ENCODE measurements around the gene SAMD3.

Gene SAMD3

DNA sequence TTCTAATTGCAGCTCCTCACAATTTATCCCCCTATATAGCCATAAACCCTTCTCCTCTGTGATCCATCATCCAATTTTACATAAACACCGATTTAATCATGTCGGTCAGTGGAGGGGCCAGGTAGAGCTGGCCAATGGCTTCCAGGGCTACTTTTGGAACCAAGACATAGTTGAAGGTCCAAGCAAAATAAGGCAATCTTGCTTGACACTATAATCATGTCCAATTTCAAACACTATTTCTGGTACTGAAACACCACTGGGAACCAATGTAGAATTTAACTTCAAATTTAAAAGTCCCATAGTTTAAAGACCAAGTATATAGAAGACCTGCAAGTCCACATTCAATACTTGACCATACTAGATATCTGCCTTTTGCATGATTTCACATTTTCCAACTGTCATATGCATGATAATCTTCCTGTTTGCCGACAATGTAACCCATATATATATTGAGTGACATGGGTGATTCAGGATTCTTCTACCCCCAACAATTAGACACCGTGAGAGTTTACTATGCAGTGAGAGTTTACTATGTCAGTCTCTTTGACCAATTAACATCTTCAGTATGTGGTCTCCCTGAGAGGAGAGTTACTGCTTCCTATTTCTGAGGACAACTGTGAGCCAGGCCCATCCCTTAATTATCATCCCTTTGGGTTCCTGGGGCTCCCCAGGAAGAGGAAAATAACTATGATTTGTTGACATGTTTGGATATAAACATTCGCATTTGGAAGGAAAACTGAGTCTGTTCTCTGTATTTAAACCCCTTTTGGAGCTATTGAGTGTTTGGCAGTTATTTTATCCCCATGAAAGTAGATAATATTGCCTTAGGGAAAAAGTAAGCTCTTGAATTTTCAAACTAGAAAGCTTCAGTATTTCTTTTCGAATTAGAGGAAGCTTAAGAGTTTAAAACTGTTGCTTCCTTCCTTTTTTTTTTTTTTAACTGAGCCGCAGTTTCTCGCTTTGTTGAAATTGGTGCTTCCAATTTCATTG, 31.8 kb downstream of the SAMD3 start:
- DNase-seq (ENCODE audit: low read depth), result no peak
- no peak for TF ChIP-seq CTCF (IDR thresholded peaks at IDR 0.05; ENCODE audit: control insufficient read depth, extremely low read depth, insufficient read depth)
- no peak overlapping the region for H3K4me3 ChIP-seq (ENCODE audit: low read depth, low read length)

DNA sequence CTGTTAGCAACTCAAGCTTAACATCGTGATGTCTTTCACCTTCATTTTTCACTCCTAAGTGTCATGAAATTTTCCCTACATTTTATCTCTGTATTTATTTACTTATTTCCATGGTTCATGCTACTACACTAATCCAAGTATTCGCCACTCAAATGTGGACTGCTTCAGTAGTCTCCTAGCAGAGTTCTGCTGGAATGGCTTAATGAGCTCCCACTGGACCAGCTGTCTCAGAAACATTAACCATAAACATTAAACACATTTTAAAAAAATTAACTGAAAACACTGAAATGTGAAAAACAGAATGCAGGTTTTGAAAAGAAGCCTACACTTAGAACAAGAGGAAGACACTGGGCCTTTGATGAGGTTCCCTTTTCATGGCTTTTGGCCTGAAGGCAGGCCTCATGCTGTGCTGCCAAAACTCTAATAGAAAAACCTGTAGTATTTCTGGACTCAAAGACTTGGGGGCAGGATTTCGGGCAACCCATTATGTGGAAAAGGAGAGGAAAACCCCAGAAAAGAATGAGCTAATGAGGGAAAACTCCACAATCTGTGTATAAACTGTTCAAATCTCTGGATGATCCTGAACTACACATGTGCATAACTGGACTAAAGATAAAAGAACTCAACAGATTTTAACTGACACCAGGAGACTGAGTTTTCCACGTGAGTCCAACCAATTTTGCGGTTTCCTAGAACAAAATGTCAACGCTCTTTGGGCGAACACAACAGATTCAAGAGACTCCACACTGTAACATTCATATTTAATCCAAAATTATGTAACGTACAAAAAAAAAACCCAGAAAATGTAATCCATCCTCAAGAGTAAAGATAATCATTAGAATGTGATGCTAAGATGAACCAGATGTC, 33.0 kb downstream of the SAMD3 start:
- no peak for DNase-seq (ENCODE audit: low read depth)
- no peak for TF ChIP-seq CTCF (IDR thresholded peaks at IDR 0.05; ENCODE audit: control insufficient read depth, extremely low read depth, insufficient read depth)
- no peak overlapping the region for H3K4me3 ChIP-seq (ENCODE audit: low read depth, low read length)

GRCh38 chr6:130188207-130188899, 34.4 kb downstream of the SAMD3 start:
- H3K4me3 ChIP-seq (ENCODE audit: low read depth, low read length), result no peak overlapping the region
- no peak for TF ChIP-seq CTCF (IDR thresholded peaks at IDR 0.05; ENCODE audit: control insufficient read depth, extremely low read depth, insufficient read depth)
- no peak for DNase-seq (ENCODE audit: low read depth)

DNA sequence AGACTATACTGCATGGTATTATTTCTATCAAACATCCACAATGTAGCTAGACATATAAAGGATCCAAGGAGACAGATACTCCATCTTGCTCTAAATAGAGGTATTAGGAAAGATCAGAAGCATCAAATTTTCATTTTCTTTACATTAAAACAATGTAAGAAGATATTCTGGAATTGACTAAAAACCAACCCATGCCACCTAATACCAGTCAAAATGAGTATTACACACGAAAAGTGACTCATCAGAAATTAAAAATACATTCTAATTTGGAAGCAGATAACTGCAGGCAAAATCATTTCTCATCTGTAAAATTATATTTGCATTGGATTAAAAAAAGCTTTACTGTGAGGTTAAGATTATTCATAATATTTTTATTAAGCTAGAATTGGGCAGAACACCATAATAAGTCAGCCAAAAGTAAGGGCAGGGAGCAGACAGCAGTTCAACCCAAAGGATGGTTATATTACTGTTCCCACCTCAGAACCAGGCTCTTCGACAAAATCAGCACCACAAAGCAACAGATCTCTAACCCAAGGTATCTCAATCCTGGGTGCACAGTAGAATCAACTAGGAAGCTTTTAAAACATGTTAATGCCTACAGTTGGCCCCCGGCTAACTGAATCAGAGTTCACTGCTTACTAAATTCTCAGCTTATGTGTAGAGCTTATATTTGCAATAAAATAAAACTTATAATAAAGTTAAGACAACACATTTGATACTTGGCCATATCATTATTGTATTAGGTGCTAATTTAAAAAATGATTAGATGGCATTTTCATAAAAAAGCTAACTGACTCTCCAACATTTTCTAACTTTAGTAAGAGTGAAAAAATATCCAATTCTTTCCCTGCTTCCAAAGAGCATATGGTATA, 35.2 kb downstream of the SAMD3 start:
- TF ChIP-seq CTCF (IDR thresholded peaks at IDR 0.05; ENCODE audit: control insufficient read depth, extremely low read depth, insufficient read depth), result no peak
- H3K4me3 ChIP-seq (ENCODE audit: low read depth, low read length), result no peak overlapping the region

GRCh38 chr6:130185658-130186057, 37.1 kb downstream of the SAMD3 start:
- no peak overlapping the region for H3K4me3 ChIP-seq (ENCODE audit: low read depth, low read length)
- TF ChIP-seq CTCF (IDR thresholded peaks at IDR 0.05; ENCODE audit: control insufficient read depth, extremely low read depth, insufficient read depth), result no peak
- no peak for DNase-seq (ENCODE audit: low read depth)

More for the DNA sequence above, 35.2 kb downstream of the SAMD3 start:
- DNase-seq (ENCODE audit: low read depth), result no peak

Measured in LNCaP clone FGC (cell line).